Mammary epithelial cell (primary cell): Measurements from ENCODE around the gene ZNF414.

Source experiments
- CTCF ChIP-seq, 2 donors: IDR thresholded peaks in 1 of 2; conservative IDR thresholded peaks in 1 of 2; 2 replicates each; pipeline ENCODE4 v1.5.1; 2011 to 2012; ENCODE audit warnings: inconsistent platforms in 2 of 2, low read length in 2 of 2, mild to moderate bottlenecking in 2 of 2, control low read depth in 1 of 2, low read depth in 1 of 2; ENCODE audit not compliant: insufficient read depth in 1 of 2; ENCODE audit errors: extremely low read depth in 1 of 2
- EZH2 ChIP-seq: IDR thresholded peaks from 2 replicates; pipeline ENCODE4 v1.6.1; 2012; ENCODE audit warnings: low read length, inconsistent platforms, borderline replicate concordance

GRCh38 chr19:8466018-8466417, 47.9 kb downstream of the ZNF414 start:
- TF ChIP-seq CTCF (conservative IDR thresholded peaks at IDR 0.05 in 1 of 2, IDR thresholded peaks at IDR 0.05 in 1 of 2; ENCODE audit: extremely low read depth in 1 of 2, insufficient read depth in 1 of 2, low read depth in 1 of 2, low read length in 2 of 2) (no peak), EZH2 (no peak)
